HepG2 (cell line): Measurements from ENCODE around the gene CREG2. TPM values are rescaled to one million over a fixed set of nuclear protein-coding genes. Genes with fewer than 3 reads are reported as not detected.
A peak's percentile ranks its signal among the peaks of the same experiment; 100 is the strongest.

Experiments used
- AGO1 ChIP-seq: fragments of 200-400 bp; formaldehyde crosslinking; IDR thresholded peaks from 2 replicates; pipeline ENCODE4 v1.6.1; 2017; ENCODE audit warnings: mild to moderate bottlenecking, low read depth, low read length, moderate library complexity; ENCODE audit not compliant: poor library complexity, severe bottlenecking
- ARID3A ChIP-seq: IDR thresholded peaks from 2 replicates; pipeline ENCODE4 v1.6.1; 2012; ENCODE audit warnings: low read depth, low read length, improper control_type of control experiment
- BCL3 ChIP-seq: sonication (generic); formaldehyde crosslinking; IDR thresholded peaks from 2 replicates; pipeline ENCODE4 v1.5.1; 2020; ENCODE audit warnings: mild to moderate bottlenecking, missing genetic modification reagents, moderate library complexity
- BRD4 ChIP-seq: sonication (generic); formaldehyde crosslinking; IDR thresholded peaks from 2 replicates; pipeline ENCODE4 v1.4.0; 2020; ENCODE audit warnings: missing genetic modification reagents
- CBX1 ChIP-seq: IDR thresholded peaks from one replicate; pipeline ENCODE4 v1.6.1; 2016; ENCODE audit warnings: antibody characterized with exemption, low read depth
- CREBL2 ChIP-seq: sonication (generic); formaldehyde crosslinking; IDR thresholded peaks from 2 replicates; pipeline ENCODE4 v1.8.1; 2023; ENCODE audit warnings: missing genetic modification reagents, mild to moderate bottlenecking, borderline replicate concordance
- MAFF ChIP-seq: IDR thresholded peaks from 2 replicates; pipeline ENCODE4 v1.6.1; 2011; ENCODE audit warnings: low read depth, low read length, improper control_type of control experiment
- NCOA1 ChIP-seq: sonication (generic); formaldehyde crosslinking; IDR thresholded peaks from 2 replicates; pipeline ENCODE4 v1.9.0; 2021; ENCODE audit warnings: missing genetic modification reagents
- NCOR1 ChIP-seq: fragments of 200-600 bp; sonication (generic); IDR thresholded peaks from 2 replicates; pipeline ENCODE4 v1.7.0; 2017; ENCODE audit warnings: antibody characterized with exemption, low read length, borderline replicate concordance
- NR2F2 ChIP-seq: IDR thresholded peaks from 2 replicates; pipeline ENCODE4 v1.6.1; 2012; ENCODE audit warnings: low read depth, inconsistent platforms, borderline replicate concordance
- PCBP2 ChIP-seq: fragments of 200-400 bp; formaldehyde crosslinking; optimal IDR thresholded peaks from 2 replicates; pipeline ENCODE3; 2018; ENCODE audit warnings: low read length, low read depth; ENCODE audit not compliant: poor library complexity, severe bottlenecking
- RNF2 ChIP-seq: fragments of 450-650 bp; conservative IDR thresholded peaks from 2 replicates; pipeline ENCODE4 v1.6.1; 2016; ENCODE audit warnings: low read depth
- SIX4 ChIP-seq: sonication (generic); formaldehyde crosslinking; IDR thresholded peaks from 2 replicates; pipeline ENCODE4 v1.4.0; 2020; ENCODE audit warnings: missing genetic modification reagents
- SP2 ChIP-seq: sonication (generic); formaldehyde crosslinking; IDR thresholded peaks from 2 replicates; pipeline ENCODE4 v1.5.1; 2020; ENCODE audit warnings: mild to moderate bottlenecking, missing genetic modification reagents
- STAT5B ChIP-seq: sonication (generic); formaldehyde crosslinking; IDR thresholded peaks from 2 replicates; pipeline ENCODE4 v1.4.0; 2020; ENCODE audit warnings: missing genetic modification reagents
- TBL1XR1 ChIP-seq: fragments of 150-350 bp; IDR thresholded peaks from 2 replicates; pipeline ENCODE4 v1.6.1; 2014; ENCODE audit warnings: borderline replicate concordance, low read length; ENCODE audit not compliant: partially characterized antibody
- TCF7 ChIP-seq: sonication (generic); IDR thresholded peaks from 2 replicates; pipeline ENCODE4 v1.6.1; 2016; ENCODE audit warnings: antibody characterized with exemption, low read depth
- ZBTB42 ChIP-seq: sonication (generic); formaldehyde crosslinking; IDR thresholded peaks from 2 replicates; pipeline ENCODE4 v1.5.0; 2020; ENCODE audit warnings: mild to moderate bottlenecking, missing genetic modification reagents
- ZBTB44 ChIP-seq: sonication (generic); formaldehyde crosslinking; IDR thresholded peaks from 2 replicates; pipeline ENCODE4 v1.4.0; 2020; ENCODE audit warnings: missing genetic modification reagents
- ZC3H4 ChIP-seq: sonication (generic); formaldehyde crosslinking; IDR thresholded peaks from 2 replicates; pipeline ENCODE4 v1.4.0; 2020; ENCODE audit warnings: missing genetic modification reagents, borderline replicate concordance
- ZNF235 ChIP-seq: sonication (generic); formaldehyde crosslinking; IDR thresholded peaks from 2 replicates; pipeline ENCODE4 v1.8.1; 2023; ENCODE audit warnings: mild to moderate bottlenecking, missing genetic modification reagents, borderline replicate concordance
- ZNF263 ChIP-seq: sonication (generic); formaldehyde crosslinking; IDR thresholded peaks from 2 replicates; pipeline ENCODE4 v1.4.0; 2020; ENCODE audit warnings: missing genetic modification reagents
- ZNF282 ChIP-seq: fragments of 450-650 bp; IDR thresholded peaks from 2 replicates; pipeline ENCODE4 v1.6.1; 2018; ENCODE audit not compliant: partially characterized antibody
- ZNF3 ChIP-seq: IDR thresholded peaks from 2 replicates; pipeline ENCODE4 v1.7.0; 2017; ENCODE audit warnings: inconsistent platforms
- ZNF441 ChIP-seq: sonication (generic); formaldehyde crosslinking; IDR thresholded peaks from 2 replicates; pipeline ENCODE4 v1.7.0; 2021; ENCODE audit warnings: missing genetic modification reagents, borderline replicate concordance
- ZNF460 ChIP-seq: sonication (generic); formaldehyde crosslinking; IDR thresholded peaks from 2 replicates; pipeline ENCODE4 v1.5.1; 2020; ENCODE audit warnings: missing genetic modification reagents, mild to moderate bottlenecking, borderline replicate concordance
- ZNF652 ChIP-seq: IDR thresholded peaks from 2 replicates; pipeline ENCODE4 v1.6.1; 2016; ENCODE audit warnings: low read depth, borderline replicate concordance
- ZNF747 ChIP-seq: sonication (generic); formaldehyde crosslinking; IDR thresholded peaks from 2 replicates; pipeline ENCODE4 v1.8.1; 2023; ENCODE audit warnings: missing genetic modification reagents, mild to moderate bottlenecking, borderline replicate concordance
- polyA plus RNA-seq, 8 experiments: library from polyadenylated mRNA; depleted of rRNA in 3 of 8; stranded (reverse) in 7 of 8; unstranded in 1 of 8; fragments of >200 nt; fragmentation: Illumina TruSeq in 4 of 8; extraction: Trizol in 4 of 8; gene quantifications; 2 replicates each; pipeline versions ENCODE4 v1.2.1 to v1.2.3, GENCODE V29; 2011 to 2016; ENCODE audit warnings: low read depth in 4 of 8, missing spikeins in 1 of 8, mixed read lengths in 1 of 8; ENCODE audit not compliant: insufficient read depth in 1 of 8
- total RNA-seq, 5 experiments: library from RNA; depleted of rRNA; stranded (reverse); fragments of >200 nt; fragmentation: Illumina TruSeq; extraction: Trizol; gene quantifications; 2 replicates each; pipeline ENCODE4 v1.2.3, GENCODE V29; 2016; ENCODE audit warnings: low read depth in 1 of 5

The CREG2 gene
- total and polyA plus RNA-seq, 2 of the 13 experiments (the other 11 are each of a cell fraction or from before 2014, with no cell fraction given), result 0.18 to 0.26 TPM

- TF ChIP-seq ZNF460 (CRISPR knock-in tag) (no peak), SP2 (CRISPR knock-in tag) (0 out of 2 replicates have a peak, but pooled peaks have one; percentile 17), ZNF441 (CRISPR knock-in tag) (no peak), ZNF235 (CRISPR knock-in tag) (no peak), STAT5B (CRISPR knock-in tag) (no peak), TCF7 (no peak), ARID3A (no peak), CREBL2 (CRISPR knock-in tag) (no peak), ZNF3 (CRISPR knock-in tag) (no peak), AGO1 (no peak), ZBTB42 (CRISPR knock-in tag) (no peak), TBL1XR1 (no peak), ZBTB44 (CRISPR knock-in tag) (no peak), BRD4 (CRISPR knock-in tag) (no peak), ZC3H4 (CRISPR knock-in tag) (no peak), PCBP2 (no peak), ZNF263 (no peak), SIX4 (CRISPR knock-in tag) (no peak), NR2F2 (no peak), NCOA1 (CRISPR knock-in tag) (peak; percentile 24; the same call in 1 of the 2 replicates), MAFF (peak; percentile 84), BCL3 (CRISPR knock-in tag) (peak; percentile 57; the same call in 1 of the 2 replicates), NCOR1 (no peak), RNF2 (no peak), CBX1 (peak; percentile 8), ZNF282 (no peak), ZNF652 (CRISPR knock-in tag) (no peak), ZNF747 (CRISPR knock-in tag) (0 out of 2 replicates have a peak, but pooled peaks have one; percentile 43)
Observed at GRCh38 chr2:101341901-101342624, 45.2 kb downstream of the CREG2 start (continued).
